Activated naive CD8-positive, alpha-beta T cell (primary cell): ENCODE data around the gene PHLPP2.
A peak's percentile ranks its signal among the peaks of the same experiment; 100 is the strongest.
"Not testable (repeated sequence)": the region's sequence is repeated elsewhere in the genome, so short reads cannot be mapped to it uniquely, and the experiment has no call there.

ENCODE experiments used
- H3K27ac Mint-ChIP-seq: one replicate; pipeline ENCODE4 v1.8.0; 2021; ENCODE audit warnings: mixed read lengths
- H3K27me3 Mint-ChIP-seq: one replicate; pipeline ENCODE4 v1.8.0; 2021; ENCODE audit warnings: mixed read lengths
- H3K36me3 Mint-ChIP-seq: one replicate; pipeline ENCODE4 v1.8.0; 2021; ENCODE audit warnings: mixed read lengths
- H3K4me1 Mint-ChIP-seq: one replicate; pipeline ENCODE4 v1.8.0; 2021; ENCODE audit warnings: low read depth, mixed read lengths
- H3K4me3 Mint-ChIP-seq: one replicate; pipeline ENCODE4 v1.8.0; 2021; ENCODE audit warnings: mild to moderate bottlenecking, mixed read lengths
- H3K9me3 Mint-ChIP-seq: one replicate; pipeline ENCODE4 v1.8.0; 2021; ENCODE audit warnings: low read depth, mixed read lengths

PHLPP2 gene

DNA sequence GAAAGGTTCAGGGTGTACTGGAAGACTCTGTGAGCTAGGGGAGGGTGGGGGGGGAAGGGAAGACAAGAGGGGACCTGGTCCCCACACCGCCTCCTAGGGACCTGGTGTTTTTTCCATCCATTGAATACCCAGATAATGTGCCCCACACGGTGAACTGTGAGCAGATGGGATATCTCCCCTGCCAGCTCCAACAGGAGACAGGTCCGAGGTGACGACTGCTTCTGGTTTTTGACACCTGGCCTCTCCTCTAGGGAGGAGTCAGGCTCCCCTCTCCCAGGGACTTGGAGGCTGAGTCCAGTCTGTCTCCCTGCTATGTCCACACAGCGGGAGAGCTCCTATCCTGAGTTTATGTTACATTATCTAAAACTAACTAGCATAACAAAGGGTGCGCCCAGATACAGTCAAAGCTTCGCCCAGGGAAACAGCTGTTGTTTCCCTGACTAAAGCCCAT, 96.7 kb downstream of the PHLPP2 start:
- H3K4me3 Mint-ChIP-seq, result no peak overlapping the region
- H3K9me3 Mint-ChIP-seq, result no peaks in the 10 kb centered on the region
- no peak overlapping the region for H3K27ac Mint-ChIP-seq
- H3K4me1 Mint-ChIP-seq, result no peaks in the 10 kb centered on the region
- H3K27me3 Mint-ChIP-seq, result peaks cover 1% of the 10 kb centered on the region
- H3K36me3 Mint-ChIP-seq, result no peaks in the 10 kb centered on the region

DNA sequence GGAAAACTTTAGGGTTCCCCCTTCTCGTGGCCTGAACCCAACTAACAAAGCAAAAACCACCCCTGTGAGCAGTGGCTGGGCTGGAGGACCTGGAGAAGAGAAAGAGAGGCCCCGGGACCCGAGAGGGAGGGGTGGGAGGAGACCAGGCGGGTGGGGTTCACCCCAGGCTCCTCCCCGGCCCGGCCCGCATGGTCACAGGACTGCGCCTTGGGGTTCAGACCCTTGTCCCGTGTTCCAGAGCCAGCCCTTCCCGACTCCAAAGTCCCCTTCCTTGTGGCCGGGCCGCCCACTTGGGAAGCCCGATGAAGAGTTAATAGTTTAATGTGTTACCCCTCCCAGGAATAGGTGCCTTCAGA, 97.7 kb downstream of the PHLPP2 start:
- H3K27ac Mint-ChIP-seq, result no peak overlapping the region

DNA sequence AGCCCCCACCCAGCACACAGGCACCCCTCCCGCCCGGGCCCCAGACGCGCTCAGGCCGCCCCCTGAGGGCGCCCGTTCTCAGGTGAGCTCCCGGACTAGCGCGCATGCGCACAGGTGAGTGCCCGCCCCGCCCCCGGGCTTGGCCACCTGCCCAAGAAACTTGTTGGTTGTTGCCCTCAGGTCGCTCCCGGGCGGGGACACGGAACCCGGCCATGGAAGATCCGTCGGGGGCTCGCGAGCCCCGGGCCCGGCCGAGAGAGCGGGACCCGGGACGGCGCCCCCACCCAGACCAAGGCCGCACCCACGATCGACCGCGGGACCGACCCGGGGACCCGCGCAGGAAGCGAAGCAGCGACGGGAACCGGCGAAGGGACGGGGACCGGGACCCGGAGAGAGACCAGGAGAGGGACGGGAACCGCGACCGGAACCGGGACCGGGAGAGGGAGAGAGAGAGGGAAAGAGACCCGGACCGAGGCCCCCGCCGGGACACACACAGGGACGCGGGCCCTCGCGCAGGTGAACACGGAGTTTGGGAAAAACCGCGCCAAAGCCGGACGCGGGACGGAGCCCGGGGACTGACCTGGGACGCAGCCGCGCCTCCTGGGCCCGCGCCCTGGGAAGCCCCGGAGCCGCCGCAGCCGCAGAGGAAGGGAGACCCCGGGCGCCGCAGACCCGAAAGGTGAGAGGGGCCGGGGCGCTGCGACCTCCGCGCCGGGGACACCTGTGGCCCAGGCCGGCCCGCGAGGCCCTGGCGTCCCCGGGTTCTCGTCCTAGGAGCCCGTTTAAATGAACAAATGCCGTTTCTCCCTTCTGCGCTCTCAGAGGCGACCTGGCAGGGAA, 98.3 kb downstream of the PHLPP2 start, which contains the start of gene MARVELD3:
Gene MARVELD3, plus strand, starts transcription at position 167 of the 840 bp plus-strand sequence. Its CDS starts 46 bp downstream, at position 213.
- Mint-ChIP-seq H3K4me1 (peaks cover 7% of the 10 kb centered on the region), H3K4me3 (peak within 1 kb of the TSS; percentile 65), H3K27me3 (peaks cover 4% of the 10 kb centered on the region)

More for the DNA sequence above, 97.7 kb downstream of the PHLPP2 start:
- no peaks in the 10 kb centered on the region for H3K9me3 Mint-ChIP-seq
- H3K4me3 Mint-ChIP-seq, result peak overlapping the region; percentile 49
- H3K36me3 Mint-ChIP-seq, result no peaks in the 10 kb centered on the region
- H3K27me3 Mint-ChIP-seq, result peaks cover 4% of the 10 kb centered on the region
- H3K4me1 Mint-ChIP-seq, result peaks cover 6% of the 10 kb centered on the region

DNA sequence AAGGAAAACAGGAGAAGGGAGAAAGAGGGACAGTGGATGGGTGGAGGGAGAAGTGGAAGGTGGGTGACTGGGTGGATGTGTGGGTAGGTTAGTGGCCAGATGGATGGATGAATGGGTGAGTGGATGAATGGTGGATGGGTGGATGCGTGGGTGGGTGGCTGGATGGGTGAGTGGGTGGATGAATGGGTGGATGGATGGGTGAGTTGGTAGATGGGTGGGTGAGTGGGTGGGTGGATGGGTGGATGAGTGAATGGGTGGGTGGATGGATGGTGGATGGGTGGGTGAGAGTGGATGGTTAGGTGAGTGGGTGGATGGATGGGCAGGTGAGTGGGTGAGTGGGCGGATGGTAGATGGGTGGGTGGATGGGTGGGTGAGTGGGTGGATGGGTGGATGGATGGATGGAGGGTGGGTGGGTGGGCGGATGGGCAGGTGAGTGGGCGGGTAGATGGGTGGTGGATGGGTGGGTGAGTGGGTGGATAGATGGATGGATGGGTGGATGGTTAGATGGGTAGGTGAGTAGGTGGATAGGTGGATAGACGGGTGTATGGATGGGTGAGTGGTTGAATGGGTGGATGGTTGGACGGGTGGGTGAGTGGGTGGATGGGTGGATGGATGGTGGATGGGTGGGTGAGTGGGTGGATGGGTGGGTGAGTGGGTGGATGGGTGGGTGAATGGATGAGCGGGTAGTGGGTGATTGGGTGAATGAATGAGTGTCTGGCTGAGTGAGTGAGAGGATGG, 99.2 kb downstream of the PHLPP2 start:
- H3K36me3 Mint-ChIP-seq, result no peaks in the 10 kb centered on the region
- no peaks in the 10 kb centered on the region for H3K9me3 Mint-ChIP-seq
- H3K27ac Mint-ChIP-seq, result no peak overlapping the region
- peaks cover 4% of the 10 kb centered on the region for H3K27me3 Mint-ChIP-seq
- H3K4me1 Mint-ChIP-seq, result peaks cover 7% of the 10 kb centered on the region
- H3K4me3 Mint-ChIP-seq, result peak overlapping the region; percentile 23

More for the DNA sequence above, 98.3 kb downstream of the PHLPP2 start, which contains the start of gene MARVELD3:
- no peak within 1 kb of the TSS for H3K27ac Mint-ChIP-seq
- H3K9me3 Mint-ChIP-seq, result no peaks in the 10 kb centered on the region
- H3K36me3 Mint-ChIP-seq, result no peaks in the 10 kb centered on the region

DNA sequence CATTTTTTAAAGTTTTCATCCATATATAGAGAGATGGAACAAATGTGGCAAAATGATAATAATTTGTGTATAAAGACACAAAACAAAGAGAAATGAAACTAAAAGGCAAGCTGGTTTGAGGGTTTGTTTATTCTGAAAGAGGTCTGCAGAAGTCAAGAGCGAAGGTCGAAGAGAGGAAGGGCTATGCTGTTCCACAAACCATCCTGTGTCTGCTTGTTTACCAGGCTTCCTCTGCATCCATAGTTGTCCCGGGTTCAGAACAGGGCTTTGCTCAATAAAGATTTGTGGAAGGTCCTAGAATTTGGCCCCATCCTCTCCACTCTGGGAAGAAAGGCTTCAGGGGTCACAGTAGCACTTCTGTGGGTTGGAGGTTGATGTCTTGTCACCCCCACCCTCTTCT, 100.9 kb downstream of the PHLPP2 start:
- H3K36me3 Mint-ChIP-seq, result no peaks in the 10 kb centered on the region
- no peak overlapping the region for H3K27ac Mint-ChIP-seq
- H3K27me3 Mint-ChIP-seq, result peaks cover 8% of the 10 kb centered on the region
- H3K4me3 Mint-ChIP-seq, result no peak overlapping the region
- no peaks in the 10 kb centered on the region for H3K9me3 Mint-ChIP-seq
- H3K4me1 Mint-ChIP-seq, result peaks cover 7% of the 10 kb centered on the region

DNA sequence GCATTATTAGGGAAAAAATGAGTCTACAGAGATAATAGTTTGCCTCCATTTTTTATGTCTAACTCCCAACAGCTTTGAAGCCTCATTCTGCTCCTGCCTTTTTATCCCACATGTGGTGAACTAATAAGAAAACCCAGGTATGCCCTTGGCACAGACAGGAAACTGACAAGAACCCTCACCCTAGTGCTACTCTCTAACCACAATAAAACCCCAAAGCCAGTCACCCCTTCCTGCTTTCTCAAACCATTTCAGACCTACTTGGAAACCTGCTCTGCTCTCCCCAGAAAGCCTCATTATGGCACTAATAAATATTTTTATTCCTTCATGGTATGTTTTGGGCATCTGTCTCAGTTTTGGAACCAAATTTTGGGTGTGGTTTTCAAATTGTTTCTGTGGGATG, 102.4 kb downstream of the PHLPP2 start:
- Mint-ChIP-seq H3K27me3 (peaks cover 8% of the 10 kb centered on the region), H3K36me3 (no peaks in the 10 kb centered on the region), H3K4me1 (peaks cover 7% of the 10 kb centered on the region), H3K27ac (no peak overlapping the region), H3K9me3 (no peaks in the 10 kb centered on the region), H3K4me3 (no peak overlapping the region)

DNA sequence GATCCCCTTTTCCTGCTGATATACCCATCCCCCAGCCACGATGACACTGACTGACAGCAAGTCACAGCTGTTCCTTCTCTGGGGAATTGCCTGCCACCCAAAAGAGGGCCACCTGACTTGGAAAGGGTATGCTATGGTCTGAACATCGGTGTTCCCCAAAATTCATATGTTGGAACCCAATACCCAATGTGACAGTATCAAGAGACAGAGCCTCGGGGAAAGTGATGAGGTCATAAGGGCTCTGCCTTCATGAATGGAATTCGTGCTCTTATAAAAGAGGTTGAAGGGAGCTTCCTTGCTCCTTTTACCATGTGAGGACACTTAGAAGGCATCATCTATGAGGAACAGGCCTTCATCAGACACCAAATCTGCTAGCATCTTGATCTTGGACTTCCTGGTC, 106.1 kb downstream of the PHLPP2 start:
- Mint-ChIP-seq H3K36me3 (no peaks in the 10 kb centered on the region), H3K4me3 (no peak overlapping the region), H3K4me1 (peaks cover 7% of the 10 kb centered on the region), H3K9me3 (no peaks in the 10 kb centered on the region), H3K27ac (no peak overlapping the region), H3K27me3 (peaks cover 15% of the 10 kb centered on the region)

DNA sequence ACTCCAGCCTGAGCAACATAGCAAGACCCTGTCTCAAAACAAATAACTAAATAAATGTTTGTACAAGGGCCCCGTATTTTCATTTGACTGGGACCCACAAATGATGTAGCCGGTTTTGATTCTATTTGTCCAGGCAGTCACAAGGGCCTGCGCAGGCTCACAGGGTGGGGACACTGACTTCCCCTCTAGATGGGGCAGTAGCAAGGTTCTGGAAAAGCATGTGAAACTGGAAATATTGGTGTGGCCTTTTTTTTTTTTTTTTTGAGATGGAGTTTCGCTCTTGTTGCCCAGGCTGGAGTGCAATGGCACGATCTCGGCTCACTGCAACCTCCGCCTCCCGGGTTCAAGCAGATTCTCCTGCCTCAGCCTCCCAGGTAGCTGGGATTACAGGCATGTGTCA, 109.5 kb downstream of the PHLPP2 start:
- H3K9me3 Mint-ChIP-seq, H3K4me1 Mint-ChIP-seq, H3K27ac Mint-ChIP-seq, H3K4me3 Mint-ChIP-seq, H3K36me3 Mint-ChIP-seq: not testable (repeated sequence)
- peaks cover 19% of the 10 kb centered on the region for H3K27me3 Mint-ChIP-seq

DNA sequence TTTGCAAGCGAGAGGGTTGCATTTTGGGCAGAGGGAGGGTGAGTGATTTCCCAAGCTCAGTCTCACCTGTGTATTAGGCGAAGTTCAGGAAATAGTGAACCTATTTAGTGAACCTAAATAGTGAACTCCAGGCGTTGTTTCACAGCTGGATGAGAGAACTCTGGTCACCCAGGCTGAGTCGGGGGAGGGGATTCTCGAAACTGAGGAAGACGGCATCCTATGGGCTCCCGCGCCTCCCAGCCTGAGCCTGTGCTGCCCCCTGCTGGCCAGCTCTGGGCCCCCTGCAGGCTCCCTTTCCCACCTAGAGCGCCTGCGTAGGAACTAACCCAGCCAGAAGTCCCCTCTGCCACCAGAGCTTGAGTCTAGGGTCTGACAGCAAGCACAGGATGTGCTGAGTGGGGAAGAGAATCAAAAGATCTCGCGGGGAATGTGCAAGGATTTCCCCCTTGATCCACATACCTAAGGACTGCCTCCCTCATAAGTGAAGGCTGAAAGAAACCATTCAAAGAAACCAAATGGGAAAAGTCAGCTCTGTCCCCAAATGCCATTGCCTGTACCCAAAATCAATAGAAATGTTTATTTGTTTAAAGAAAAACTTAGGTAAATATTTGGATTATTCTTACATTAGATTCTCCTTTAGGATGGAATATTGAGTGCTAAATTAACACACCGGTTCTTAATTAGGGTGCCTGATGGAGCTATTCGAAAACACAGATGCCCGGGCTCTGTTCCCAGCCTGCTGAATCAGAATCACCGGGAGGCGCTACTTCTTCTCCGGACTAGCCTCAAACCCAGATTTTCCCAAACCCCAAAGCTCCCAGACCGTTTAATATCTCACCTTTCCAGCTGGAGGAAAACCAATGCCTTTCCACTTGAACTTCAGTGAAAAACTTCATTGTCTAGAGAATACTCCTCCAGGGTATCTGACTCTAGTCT, 113.3 kb downstream of the PHLPP2 start:
- Mint-ChIP-seq H3K27me3 (peaks cover 15% of the 10 kb centered on the region), H3K4me3 (no peak overlapping the region), H3K4me1 (peaks cover 4% of the 10 kb centered on the region), H3K36me3 (no peaks in the 10 kb centered on the region), H3K9me3 (no peaks in the 10 kb centered on the region), H3K27ac (no peak overlapping the region)

DNA sequence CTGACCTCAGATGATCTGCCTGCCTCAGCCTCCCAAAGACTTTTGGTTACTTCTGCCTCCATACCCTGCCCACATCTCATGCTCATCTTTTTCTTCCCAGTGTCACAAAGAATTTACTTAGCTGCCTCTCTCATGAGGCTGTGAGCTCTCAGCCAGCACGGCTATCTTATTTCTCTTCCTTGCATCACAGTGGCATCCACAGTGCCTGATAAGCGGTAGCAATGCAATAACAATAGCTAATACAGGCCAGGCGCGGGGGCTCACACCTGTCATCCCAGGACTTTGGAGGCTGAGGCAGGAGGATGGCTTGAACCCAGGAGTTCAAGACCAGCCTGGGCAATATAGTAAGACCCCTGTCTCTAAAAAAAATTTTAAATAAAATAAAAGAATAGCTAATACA, 114.1 kb downstream of the PHLPP2 start:
- Mint-ChIP-seq H3K4me1 (peaks cover 4% of the 10 kb centered on the region), H3K36me3 (no peaks in the 10 kb centered on the region), H3K27ac (no peak overlapping the region), H3K9me3 (no peaks in the 10 kb centered on the region), H3K27me3 (peaks cover 14% of the 10 kb centered on the region), H3K4me3 (no peak overlapping the region)

DNA sequence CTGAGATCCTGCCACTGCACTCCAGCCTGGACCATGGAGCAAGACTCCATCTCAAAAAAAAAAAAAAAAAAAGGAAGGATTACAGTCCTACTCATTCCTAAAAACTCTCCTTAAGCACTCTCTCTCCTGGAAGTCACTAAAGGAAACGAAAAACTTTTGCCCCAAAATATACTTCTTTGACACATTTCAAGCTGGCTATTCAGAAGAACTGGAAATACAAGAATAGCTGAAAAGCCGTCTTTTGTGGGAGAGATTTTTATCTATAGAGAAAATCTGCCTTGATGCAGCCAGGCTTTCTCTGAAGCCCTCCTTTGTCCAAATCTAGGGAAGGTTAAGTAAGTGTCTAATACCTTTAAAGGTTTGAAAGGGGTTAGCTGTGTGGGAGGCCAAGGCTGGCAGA, 115.4 kb downstream of the PHLPP2 start:
- H3K4me3 Mint-ChIP-seq, result no peak overlapping the region
- H3K36me3 Mint-ChIP-seq, result no peaks in the 10 kb centered on the region
- no peak overlapping the region for H3K27ac Mint-ChIP-seq
- peaks cover 4% of the 10 kb centered on the region for H3K4me1 Mint-ChIP-seq
- H3K9me3 Mint-ChIP-seq, result no peaks in the 10 kb centered on the region
- peaks cover 8% of the 10 kb centered on the region for H3K27me3 Mint-ChIP-seq

DNA sequence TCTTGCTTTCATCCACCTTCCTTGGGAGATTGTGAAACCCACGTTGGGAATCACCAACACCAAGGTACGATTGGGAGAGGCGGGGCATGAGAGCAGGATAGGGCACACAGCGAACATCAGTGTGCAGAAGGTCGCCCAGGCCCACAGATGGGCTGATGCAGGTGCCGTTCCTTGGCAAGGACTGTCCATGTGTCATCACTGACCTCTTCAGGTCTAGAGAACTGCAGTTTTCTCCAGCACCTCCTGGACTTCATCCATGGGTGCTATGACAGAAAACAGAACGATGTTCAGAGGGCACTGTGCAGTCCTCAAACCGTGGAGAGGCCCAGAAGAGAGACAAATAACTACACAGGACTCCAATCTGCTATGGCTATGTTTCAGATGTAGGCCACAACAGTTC, 123.7 kb downstream of the PHLPP2 start:
- Mint-ChIP-seq H3K9me3 (no peaks in the 10 kb centered on the region), H3K27ac (no peak overlapping the region), H3K36me3 (no peaks in the 10 kb centered on the region), H3K4me1 (no peaks in the 10 kb centered on the region), H3K27me3 (peaks cover 7% of the 10 kb centered on the region), H3K4me3 (no peak overlapping the region)

DNA sequence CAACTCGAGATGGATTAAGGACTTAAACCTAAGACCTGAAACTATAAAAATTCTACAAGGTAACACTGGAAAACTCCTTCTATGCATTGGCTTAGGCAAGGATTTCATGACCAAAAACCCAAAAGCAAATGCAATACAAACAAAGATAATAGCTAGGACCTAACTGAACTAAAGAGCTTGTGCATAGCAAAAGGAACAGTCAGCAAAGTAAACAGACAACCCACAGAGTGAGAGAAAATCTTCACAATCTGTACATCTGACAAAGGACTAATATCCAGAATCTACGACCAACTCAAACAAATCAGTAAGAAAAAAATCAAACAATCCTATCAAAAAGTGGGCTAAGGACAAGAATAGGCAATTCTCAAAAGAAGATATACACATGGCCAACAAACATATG, 126.1 kb downstream of the PHLPP2 start:
- H3K36me3 Mint-ChIP-seq, H3K4me3 Mint-ChIP-seq, H3K27ac Mint-ChIP-seq, H3K4me1 Mint-ChIP-seq, H3K9me3 Mint-ChIP-seq: not testable (repeated sequence)
- H3K27me3 Mint-ChIP-seq, result peaks cover 16% of the 10 kb centered on the region

DNA sequence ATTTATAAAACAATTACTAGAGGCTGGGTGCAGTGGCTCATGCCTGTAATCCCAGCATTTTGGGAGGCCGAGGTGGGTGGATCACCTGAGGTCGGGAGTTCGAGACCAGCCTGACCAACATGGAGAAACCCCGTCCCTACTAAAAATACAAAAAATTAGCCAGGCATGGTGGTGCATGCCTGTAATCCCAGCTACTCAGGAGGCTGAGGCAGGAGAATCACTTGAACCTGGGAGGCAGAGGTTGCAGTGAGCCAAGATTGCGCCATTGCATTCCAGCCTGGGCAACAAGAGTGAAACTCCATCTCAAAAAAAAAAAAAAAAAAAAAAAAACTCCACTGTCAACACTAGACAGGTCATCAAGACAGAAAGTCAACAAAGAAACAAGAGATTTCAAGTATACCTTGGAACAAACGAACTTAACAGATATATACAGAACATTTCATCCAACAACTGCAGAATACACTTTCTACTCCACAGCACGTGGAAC, 129.1 kb downstream of the PHLPP2 start:
- not testable (repeated sequence) for H3K36me3 Mint-ChIP-seq, H3K27ac Mint-ChIP-seq, H3K9me3 Mint-ChIP-seq, H3K4me1 Mint-ChIP-seq, H3K4me3 Mint-ChIP-seq
- H3K27me3 Mint-ChIP-seq, result peaks cover 20% of the 10 kb centered on the region
